Measurements from ENCODE around the gene DNM2. TPM values are rescaled to one million over a fixed set of nuclear protein-coding genes. Genes with fewer than 3 reads are reported as not detected.

DNM2 gene
- total and polyA plus RNA-seq, 2 of the 13 experiments (the other 11 are each of a cell fraction or from before 2014, with no cell fraction given), result 41.7 to 59.8 TPM

DNA sequence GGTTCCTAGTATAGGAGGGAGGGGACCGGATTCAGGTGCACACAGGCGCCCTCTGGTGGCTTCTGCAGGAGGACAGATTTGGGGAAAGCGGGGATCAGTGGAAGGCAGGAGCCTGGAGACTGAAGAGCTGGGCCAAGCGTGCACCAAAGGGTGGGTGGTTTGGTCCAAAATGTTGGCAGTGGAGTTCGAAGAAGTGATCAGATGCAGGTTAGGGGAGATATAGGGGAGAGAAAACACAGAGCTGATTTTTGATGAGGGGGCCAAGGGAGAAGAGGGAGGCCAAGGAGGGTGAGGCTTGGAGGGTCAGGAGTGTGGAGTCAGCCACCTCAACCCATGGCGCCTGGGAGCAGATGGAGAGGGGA, 146.6 kb downstream of the DNM2 start:
- Histone ChIP-seq H3K36me3 (replicated peaks in 1 of 2; ENCODE audit: control insufficient read depth in 1 of 2, insufficient read depth in 2 of 2, low read length in 2 of 2) (no peaks in the 10 kb centered on the region), H3K27me3 (ENCODE audit: control insufficient read depth in 1 of 2, insufficient read depth in 2 of 2, low read length in 2 of 2) (no peaks in the 10 kb centered on the region), H3K9me3 (ENCODE audit: low read length) (no peaks in the 10 kb centered on the region), H3K4me3 (replicated peaks in 1 of 3; ENCODE audit: insufficient read depth in 1 of 3, low read depth in 2 of 3, low read length in 3 of 3) (peak overlapping the region in 2 of 3 experiments; percentile 51 to 63; a peak in 5 of 6 replicates), H3K4me1 (ENCODE audit: insufficient read depth, low read length) (peaks cover 50% of the 10 kb centered on the region), H3K9ac (ENCODE audit: insufficient read depth, low read depth, low read length) (peak overlapping the region; percentile 36), H3K79me2 (ENCODE audit: insufficient read depth, low read length) (no peaks in the 10 kb centered on the region), H3K4me2 (ENCODE audit: low read depth, low read length) (peak overlapping the region; percentile 91), H2AFZ (ENCODE audit: low read length) (peak overlapping the region; percentile 90), H3K27ac (ENCODE audit: extremely low read length, insufficient read depth, low read length) (no peak overlapping the region), H4K20me1 (ENCODE audit: insufficient read depth, low read length) (no peaks in the 10 kb centered on the region)
- intact Hi-C loops (cut with micrococcal nuclease; ENCODE audit: unreplicated experiment) (loop anchor here (1.0 kb wide), 1 partner anchor 147 kb away; no protein-coding TSS in a partner anchor), in situ Hi-C loops (cut with HindIII; ENCODE audit: extremely low pct_ligation_motif_present, low pct_unique_long_range_greater_than_20kb) (no loop called here)
- 2% methylated on average over 6 of the region's 6 CpGs for WGBS (ENCODE audit: low lambda C conversion rate)
- DNase-seq (ENCODE audit: low spot score) (peak; percentile 68), ATAC-seq (peak; percentile 86), FAIRE-seq (peak; percentile 70)
- CTCF ChIA-PET (ENCODE audit: low intra/inter-chr PET ratio, low total read pairs), result interaction anchor here (0.6 to 1.2 kb wide), 2 partner anchors 28 to 147 kb away, joined by 3 to 4 read pairs; partner anchors contain the start of genes DNM2 and TMED1
- no TSS peak for BruUV-seq (replicated peaks)
- POLR2A ChIA-PET, result interaction anchor here (0.8 to 6.1 kb wide), 5 partner anchors 10 to 146 kb away, joined by 3 to 41 read pairs (median 9); partner anchors contain the start of genes DNM2 and TMED1
- TF ChIP-seq SATB2 (CRISPR knock-in tag; IDR thresholded peaks at IDR 0.05) (no peak), ZNF335 (CRISPR knock-in tag; IDR thresholded peaks at IDR 0.05) (peak; percentile 89), SP5 (CRISPR knock-in tag; IDR thresholded peaks at IDR 0.05; ENCODE audit: borderline replicate concordance, low read depth) (peak; percentile 21; the same call in 1 of the 2 replicates), ZNF883 (CRISPR knock-in tag; IDR thresholded peaks at IDR 0.05; ENCODE audit: not compliant biosample characterization) (no peak), ZSCAN31 (CRISPR knock-in tag; IDR thresholded peaks at IDR 0.05; ENCODE audit: low read depth) (no peak), ZBTB14 (CRISPR knock-in tag; IDR thresholded peaks at IDR 0.05) (no peak)
- TF ChIP-seq, protein P1, sequence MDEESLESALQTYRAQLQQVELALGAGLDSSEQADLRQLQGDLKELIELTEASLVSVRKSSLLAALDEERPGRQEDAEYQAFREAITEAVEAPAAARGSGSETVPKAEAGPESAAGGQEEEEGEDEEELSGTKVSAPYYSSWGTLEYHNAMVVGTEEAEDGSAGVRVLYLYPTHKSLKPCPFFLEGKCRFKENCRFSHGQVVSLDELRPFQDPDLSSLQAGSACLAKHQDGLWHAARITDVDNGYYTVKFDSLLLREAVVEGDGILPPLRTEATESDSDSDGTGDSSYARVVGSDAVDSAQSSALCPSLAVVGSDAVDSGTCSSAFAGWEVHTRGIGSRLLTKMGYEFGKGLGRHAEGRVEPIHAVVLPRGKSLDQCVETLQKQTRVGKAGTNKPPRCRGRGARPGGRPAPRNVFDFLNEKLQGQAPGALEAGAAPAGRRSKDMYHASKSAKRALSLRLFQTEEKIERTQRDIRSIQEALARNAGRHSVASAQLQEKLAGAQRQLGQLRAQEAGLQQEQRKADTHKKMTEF (CRISPR knock-in tag; IDR thresholded peaks at IDR 0.05), result no peak
- TF ChIP-seq, protein P2, sequence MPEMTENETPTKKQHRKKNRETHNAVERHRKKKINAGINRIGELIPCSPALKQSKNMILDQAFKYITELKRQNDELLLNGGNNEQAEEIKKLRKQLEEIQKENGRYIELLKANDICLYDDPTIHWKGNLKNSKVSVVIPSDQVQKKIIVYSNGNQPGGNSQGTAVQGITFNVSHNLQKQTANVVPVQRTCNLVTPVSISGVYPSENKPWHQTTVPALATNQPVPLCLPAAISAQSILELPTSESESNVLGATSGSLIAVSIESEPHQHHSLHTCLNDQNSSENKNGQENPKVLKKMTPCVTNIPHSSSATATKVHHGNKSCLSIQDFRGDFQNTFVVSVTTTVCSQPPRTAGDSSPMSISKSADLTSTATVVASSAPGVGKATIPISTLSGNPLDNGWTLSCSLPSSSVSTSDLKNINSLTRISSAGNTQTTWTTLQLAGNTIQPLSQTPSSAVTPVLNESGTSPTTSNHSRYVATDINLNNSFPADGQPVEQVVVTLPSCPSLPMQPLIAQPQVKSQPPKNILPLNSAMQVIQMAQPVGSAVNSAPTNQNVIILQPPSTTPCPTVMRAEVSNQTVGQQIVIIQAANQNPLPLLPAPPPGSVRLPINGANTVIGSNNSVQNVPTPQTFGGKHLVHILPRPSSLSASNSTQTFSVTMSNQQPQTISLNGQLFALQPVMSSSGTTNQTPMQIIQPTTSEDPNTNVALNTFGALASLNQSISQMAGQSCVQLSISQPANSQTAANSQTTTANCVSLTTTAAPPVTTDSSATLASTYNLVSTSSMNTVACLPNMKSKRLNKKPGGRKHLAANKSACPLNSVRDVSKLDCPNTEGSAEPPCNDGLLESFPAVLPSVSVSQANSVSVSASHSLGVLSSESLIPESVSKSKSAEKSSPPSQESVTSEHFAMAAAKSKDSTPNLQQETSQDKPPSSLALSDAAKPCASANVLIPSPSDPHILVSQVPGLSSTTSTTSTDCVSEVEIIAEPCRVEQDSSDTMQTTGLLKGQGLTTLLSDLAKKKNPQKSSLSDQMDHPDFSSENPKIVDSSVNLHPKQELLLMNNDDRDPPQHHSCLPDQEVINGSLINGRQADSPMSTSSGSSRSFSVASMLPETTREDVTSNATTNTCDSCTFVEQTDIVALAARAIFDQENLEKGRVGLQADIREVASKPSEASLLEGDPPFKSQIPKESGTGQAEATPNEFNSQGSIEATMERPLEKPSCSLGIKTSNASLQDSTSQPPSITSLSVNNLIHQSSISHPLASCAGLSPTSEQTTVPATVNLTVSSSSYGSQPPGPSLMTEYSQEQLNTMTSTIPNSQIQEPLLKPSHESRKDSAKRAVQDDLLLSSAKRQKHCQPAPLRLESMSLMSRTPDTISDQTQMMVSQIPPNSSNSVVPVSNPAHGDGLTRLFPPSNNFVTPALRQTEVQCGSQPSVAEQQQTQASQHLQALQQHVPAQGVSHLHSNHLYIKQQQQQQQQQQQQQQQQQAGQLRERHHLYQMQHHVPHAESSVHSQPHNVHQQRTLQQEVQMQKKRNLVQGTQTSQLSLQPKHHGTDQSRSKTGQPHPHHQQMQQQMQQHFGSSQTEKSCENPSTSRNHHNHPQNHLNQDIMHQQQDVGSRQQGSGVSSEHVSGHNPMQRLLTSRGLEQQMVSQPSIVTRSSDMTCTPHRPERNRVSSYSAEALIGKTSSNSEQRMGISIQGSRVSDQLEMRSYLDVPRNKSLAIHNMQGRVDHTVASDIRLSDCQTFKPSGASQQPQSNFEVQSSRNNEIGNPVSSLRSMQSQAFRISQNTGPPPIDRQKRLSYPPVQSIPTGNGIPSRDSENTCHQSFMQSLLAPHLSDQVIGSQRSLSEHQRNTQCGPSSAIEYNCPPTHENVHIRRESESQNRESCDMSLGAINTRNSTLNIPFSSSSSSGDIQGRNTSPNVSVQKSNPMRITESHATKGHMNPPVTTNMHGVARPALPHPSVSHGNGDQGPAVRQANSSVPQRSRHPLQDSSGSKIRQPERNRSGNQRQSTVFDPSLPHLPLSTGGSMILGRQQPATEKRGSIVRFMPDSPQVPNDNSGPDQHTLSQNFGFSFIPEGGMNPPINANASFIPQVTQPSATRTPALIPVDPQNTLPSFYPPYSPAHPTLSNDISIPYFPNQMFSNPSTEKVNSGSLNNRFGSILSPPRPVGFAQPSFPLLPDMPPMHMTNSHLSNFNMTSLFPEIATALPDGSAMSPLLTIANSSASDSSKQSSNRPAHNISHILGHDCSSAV (CRISPR knock-in tag; IDR thresholded peaks at IDR 0.05; ENCODE audit: borderline replicate concordance), result no peak
- TF ChIP-seq, protein P3, sequence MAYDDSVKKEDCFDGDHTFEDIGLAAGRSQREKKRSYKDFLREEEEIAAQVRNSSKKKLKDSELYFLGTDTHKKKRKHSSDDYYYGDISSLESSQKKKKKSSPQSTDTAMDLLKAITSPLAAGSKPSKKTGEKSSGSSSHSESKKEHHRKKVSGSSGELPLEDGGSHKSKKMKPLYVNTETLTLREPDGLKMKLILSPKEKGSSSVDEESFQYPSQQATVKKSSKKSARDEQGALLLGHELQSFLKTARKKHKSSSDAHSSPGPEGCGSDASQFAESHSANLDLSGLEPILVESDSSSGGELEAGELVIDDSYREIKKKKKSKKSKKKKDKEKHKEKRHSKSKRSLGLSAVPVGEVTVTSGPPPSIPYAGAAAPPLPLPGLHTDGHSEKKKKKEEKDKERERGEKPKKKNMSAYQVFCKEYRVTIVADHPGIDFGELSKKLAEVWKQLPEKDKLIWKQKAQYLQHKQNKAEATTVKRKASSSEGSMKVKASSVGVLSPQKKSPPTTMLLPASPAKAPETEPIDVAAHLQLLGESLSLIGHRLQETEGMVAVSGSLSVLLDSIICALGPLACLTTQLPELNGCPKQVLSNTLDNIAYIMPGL (CRISPR knock-in tag; IDR thresholded peaks at IDR 0.05; ENCODE audit: borderline replicate concordance in 1 of 2, low read depth in 1 of 2), result peak in 1 of 2 experiments; percentile 79; a peak in 3 of 4 replicates
- TF ChIP-seq, protein P4, sequence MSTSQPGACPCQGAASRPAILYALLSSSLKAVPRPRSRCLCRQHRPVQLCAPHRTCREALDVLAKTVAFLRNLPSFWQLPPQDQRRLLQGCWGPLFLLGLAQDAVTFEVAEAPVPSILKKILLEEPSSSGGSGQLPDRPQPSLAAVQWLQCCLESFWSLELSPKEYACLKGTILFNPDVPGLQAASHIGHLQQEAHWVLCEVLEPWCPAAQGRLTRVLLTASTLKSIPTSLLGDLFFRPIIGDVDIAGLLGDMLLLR (CRISPR knock-in tag; IDR thresholded peaks at IDR 0.05), result no peak

Measured in HepG2 (cell line).